PC-3 (cell line): ENCODE results near the gene CLIC1. TPM values are rescaled to one million over a fixed set of nuclear protein-coding genes. Genes with fewer than 3 reads are reported as not detected.

Source experiments
- ATAC-seq: fragments of 200-7000 bp; cut with Tn5 transposase; 2 replicates; pipeline ENCODE4 v1.9.1; 2020; ENCODE audit warnings: mild to moderate bottlenecking, moderate library complexity
- BruUV-seq: library from RNA; stranded (reverse); fragments of 400-500 nt; replicated peaks from 2 replicates; lab custom pipeline; 2021; lab: Mats Ljungman, UMichigan
- CTCF ChIA-PET: fragments of 300-600 bp; sonication (Branson Sonifier 250); formaldehyde crosslinking; loops from one replicate; lab custom pipeline; 2022; ENCODE audit warnings: antibody characterized with exemption; lab: Charles Lee
- POLR2A ChIA-PET: fragments of 300-600 bp; sonication (Branson Sonifier 250); formaldehyde crosslinking; loops from one replicate; lab custom pipeline; 2022; ENCODE audit warnings: antibody characterized with exemption; ENCODE audit not compliant: unreplicated experiment; lab: Charles Lee
- DNase-seq: peaks from one replicate; pipeline ENCODE4 v3.0.0-alpha.2; 2015
- H2AFZ ChIP-seq: fragments of 300-600 bp; sonication (generic); 2 replicates; pipeline ENCODE4 v1.6.0; 2016; ENCODE audit warnings: antibody characterized with exemption, low read length
- H3F3A ChIP-seq: fragments of 300-600 bp; sonication (generic); one replicate; pipeline ENCODE4 v1.6.0; 2017; ENCODE audit warnings: antibody characterized with exemption, low read length, control low read depth, mild to moderate bottlenecking; ENCODE audit not compliant: unreplicated experiment
- H3K27ac ChIP-seq: fragments of 300-600 bp; sonication (generic); 2 replicates; pipeline ENCODE4 v1.5.1; 2016; ENCODE audit warnings: mild to moderate bottlenecking, low read length
- H3K27me3 ChIP-seq: fragments of 300-600 bp; sonication (generic); 2 replicates; pipeline ENCODE4 v1.6.1; 2016; ENCODE audit warnings: low read length, mixed read lengths
- H3K36me3 ChIP-seq: fragments of 300-600 bp; sonication (generic); 2 replicates; pipeline ENCODE4 v1.6.1; 2016; ENCODE audit warnings: low read depth, mixed run types, low read length, mixed read lengths
- H3K4me1 ChIP-seq: fragments of 300-600 bp; sonication (generic); 2 replicates; pipeline ENCODE4 v1.5.1; 2016; ENCODE audit warnings: low read length; ENCODE audit not compliant: insufficient read depth
- H3K4me2 ChIP-seq: fragments of 300-600 bp; sonication (generic); 2 replicates; pipeline ENCODE4 v1.6.0; 2016; ENCODE audit warnings: low read length
- H3K4me3 ChIP-seq: fragments of 300-600 bp; sonication (generic); 2 replicates; pipeline ENCODE4 v1.5.1; 2016; ENCODE audit warnings: mild to moderate bottlenecking, low read length, mixed read lengths
- H3K79me2 ChIP-seq: fragments of 300-600 bp; sonication (generic); 2 replicates; pipeline ENCODE4 v1.6.1; 2017; ENCODE audit warnings: low read length, mixed read lengths
- H3K9ac ChIP-seq: fragments of 300-600 bp; sonication (generic); 2 replicates; pipeline ENCODE4 v1.6.0; 2016; ENCODE audit warnings: mild to moderate bottlenecking, low read length
- H3K9me2 ChIP-seq: fragments of 300-600 bp; sonication (generic); replicated peaks from 2 replicates; pipeline ENCODE4 v1.6.1; 2016; ENCODE audit warnings: mixed run types, low read length, mixed read lengths
- H3K9me3 ChIP-seq: fragments of 300-600 bp; sonication (generic); 2 replicates; pipeline ENCODE4 v1.6.1; 2016; ENCODE audit warnings: low read length, mixed read lengths
- H4K20me1 ChIP-seq: fragments of 300-600 bp; sonication (generic); 2 replicates; pipeline ENCODE4 v1.6.1; 2016; ENCODE audit warnings: low read length, mixed read lengths
- CTCF ChIP-seq: fragments of 300-600 bp; sonication (generic); conservative IDR thresholded peaks from 2 replicates; pipeline ENCODE4 v1.5.1; 2017; ENCODE audit warnings: antibody characterized with exemption, low read depth, mild to moderate bottlenecking, low read length
- EZH2 ChIP-seq: fragments of 300-600 bp; sonication (generic); IDR thresholded peaks from one replicate; pipeline ENCODE4 v1.6.1; 2017; ENCODE audit warnings: antibody characterized with exemption, mild to moderate bottlenecking, low read length; ENCODE audit not compliant: unreplicated experiment
- EZH2phosphoT487 ChIP-seq: fragments of 300-600 bp; sonication (generic); IDR thresholded peaks from 2 replicates; pipeline ENCODE4 v1.6.1; 2018; ENCODE audit warnings: mild to moderate bottlenecking, antibody characterized with exemption, low read length, borderline replicate concordance
- intact Hi-C: fragments of 100-400 bp; cut with micrococcal nuclease; formaldehyde crosslinking; loops from 2 replicates; pipeline ENCODE4 v1.9.0; 2023
- total RNA-seq: library from RNA; depleted of rRNA; stranded (reverse); fragments of >200 nt; gene quantifications from 2 replicates; pipeline ENCODE4 v1.2.3, GENCODE V29; 2014

The CLIC1 gene
- total RNA-seq, 1 experiment from 2014 or later = 708 TPM

GRCh38 chr6:31761343-31761742, 25.0 kb upstream of the CLIC1 start:
- H3K9ac ChIP-seq = no peak overlapping the region
- H3F3A ChIP-seq = no peaks in the 10 kb centered on the region
- H3K4me2 ChIP-seq = no peak overlapping the region
- 0 out of 2 replicates have a peak, but pooled peaks cover 5% of the 10 kb centered on the region for H3K4me1 ChIP-seq
- intact Hi-C loops = loop anchor here (10.0 kb wide), 1 partner anchor 47 kb away; the partner anchor contains the start of gene LY6G6D
- H4K20me1 ChIP-seq = no peaks in the 10 kb centered on the region
- TF ChIP-seq EZH2phosphoT487 (no peak), CTCF (no peak), EZH2 (no peak)
- no peak overlapping the region for H2AFZ ChIP-seq
- ChIA-PET CTCF (no interaction called here), POLR2A (no interaction called here)
- BruUV-seq = no TSS peak
- H3K4me3 ChIP-seq = no peak overlapping the region
- H3K9me2 ChIP-seq = no peaks in the 10 kb centered on the region
- no peaks in the 10 kb centered on the region for H3K79me2 ChIP-seq
- no peaks in the 10 kb centered on the region for H3K27me3 ChIP-seq
- H3K36me3 ChIP-seq = no peaks in the 10 kb centered on the region
- H3K27ac ChIP-seq = no peak overlapping the region
- H3K9me3 ChIP-seq = no peaks in the 10 kb centered on the region
- ATAC-seq = no peak
- DNase-seq = no peak

GRCh38 chr6:31760790-31761189, 24.5 kb upstream of the CLIC1 start:
- no peak for DNase-seq
- H3F3A ChIP-seq = no peaks in the 10 kb centered on the region
- H3K79me2 ChIP-seq = no peaks in the 10 kb centered on the region
- intact Hi-C loops = loop anchor here (10.0 kb wide), 1 partner anchor 46 kb away; the partner anchor contains the start of gene LY6G6D
- TF ChIP-seq CTCF = peak; percentile 30; the same call in 1 of the 2 replicates
- no peak for TF ChIP-seq EZH2phosphoT487
- ATAC-seq = no peak
- no peak overlapping the region for H3K27ac ChIP-seq
- H3K9me3 ChIP-seq = no peaks in the 10 kb centered on the region
- H3K27me3 ChIP-seq = no peaks in the 10 kb centered on the region
- BruUV-seq = no TSS peak
- 0 out of 2 replicates have a peak, but pooled peaks cover 5% of the 10 kb centered on the region for H3K4me1 ChIP-seq
- H4K20me1 ChIP-seq = no peaks in the 10 kb centered on the region
- H3K9me2 ChIP-seq = no peaks in the 10 kb centered on the region
- no peaks in the 10 kb centered on the region for H3K36me3 ChIP-seq
- no peak overlapping the region for H3K9ac ChIP-seq
- H3K4me3 ChIP-seq = no peak overlapping the region
- H2AFZ ChIP-seq = no peak overlapping the region
- no peak overlapping the region for H3K4me2 ChIP-seq
- ChIA-PET CTCF (interaction anchor here (0.5 kb wide), 2 partner anchors 23 to 69 kb away, joined by 3 to 4 read pairs; no protein-coding TSS in a partner anchor), POLR2A (no interaction called here)

GRCh38 chr6:31758281-31758680, 22.0 kb upstream of the CLIC1 start:
- no peaks in the 10 kb centered on the region for H3F3A ChIP-seq
- ATAC-seq (no peak), DNase-seq (no peak)
- H3K9me2 ChIP-seq = no peaks in the 10 kb centered on the region
- ChIA-PET CTCF (no interaction called here), POLR2A (no interaction called here)
- H3K4me1 ChIP-seq = peaks cover 3% of the 10 kb centered on the region
- TF ChIP-seq EZH2 (no peak), EZH2phosphoT487 (no peak), CTCF (no peak)
- H4K20me1 ChIP-seq = no peaks in the 10 kb centered on the region
- no peaks in the 10 kb centered on the region for H3K79me2 ChIP-seq
- no peak overlapping the region for H3K4me3 ChIP-seq
- no peaks in the 10 kb centered on the region for H3K27me3 ChIP-seq
- no peak overlapping the region for H3K27ac ChIP-seq
- no TSS peak for BruUV-seq
- H2AFZ ChIP-seq = no peak overlapping the region
- H3K9me3 ChIP-seq = no peaks in the 10 kb centered on the region
- H3K36me3 ChIP-seq = no peaks in the 10 kb centered on the region
- intact Hi-C loops = no loop called here
- no peak overlapping the region for H3K9ac ChIP-seq
- H3K4me2 ChIP-seq = no peak overlapping the region
